Upper lobe of right lung (tissue), 1 donor: Measurements from ENCODE around the gene PRKAA1. TPM values are rescaled to one million over a fixed set of nuclear protein-coding genes. Genes with fewer than 3 reads are reported as not detected.
A peak's percentile ranks its signal among the peaks of the same experiment; 100 is the strongest.

Experiments used
- ATAC-seq: fragments of 200-7000 bp; cut with Tn5 transposase; one replicate; pipeline ENCODE4 v1.9.1; 2020; ENCODE audit warnings: mild to moderate bottlenecking, moderate library complexity
- DNase-seq: peaks from one replicate; pipeline ENCODE4 v3.0.0-alpha.2; 2020
- H3K27ac ChIP-seq: fragments of 200-600 bp; one replicate; pipeline ENCODE4 v1.8.0; 2022
- H3K27me3 ChIP-seq: fragments of 200-600 bp; one replicate; pipeline ENCODE4 v1.8.0; 2022; ENCODE audit warnings: mild to moderate bottlenecking
- H3K36me3 ChIP-seq: fragments of 200-600 bp; one replicate; pipeline ENCODE4 v1.8.0; 2022
- H3K4me1 ChIP-seq: fragments of 200-600 bp; one replicate; pipeline ENCODE4 v1.8.0; 2022
- H3K4me3 ChIP-seq: fragments of 200-600 bp; one replicate; pipeline ENCODE4 v1.8.0; 2022; ENCODE audit warnings: mild to moderate bottlenecking
- H3K9me3 ChIP-seq: fragments of 200-600 bp; one replicate; pipeline ENCODE4 v1.8.0; 2022
- intact Hi-C: fragments of 100-400 bp; cut with DNase I; formaldehyde crosslinking; loops from one replicate; pipeline ENCODE4 v1.11.0; 2022
- long read RNA-seq: library from polyadenylated mRNA; unstranded; transcript quantifications from one replicate; pipeline ENCODE4 v2.0.0, GENCODE V29; 2021
- total RNA-seq: library from RNA; stranded (reverse); fragmentation: NEBNext Ultra II Directional; extraction: Animal tissue kit (Norgen Biotek cat#: 25700); gene quantifications from one replicate; pipeline ENCODE4 v1.2.1, GENCODE V29; 2021
- TF ChIP-seq, protein P1 (sequence below): fragments of 200-600 bp; IDR thresholded peaks from one replicate; pipeline ENCODE4 v1.8.0; 2022; ENCODE audit warnings: antibody characterized with exemption
- donor health status: DM: no; HTN: yes; CAD: no; lungs with severe emphysema.

The PRKAA1 gene
- 83.0 TPM for total RNA-seq
- long read RNA-seq, full-length matches to known transcripts, result 46 of 69 reads
- long read RNA-seq, partial matches to known transcripts, result 14 of 69 reads
- long read RNA-seq, other reads (novel, unspliced or antisense), result 9 of 69 reads

GRCh38 chr5:40798012-40798800 is at the start of gene PRKAA1:
Gene PRKAA1 (minus strand): TSS chr5:40798374. CDS start chr5:40798189, 185 bp downstream.
- peak within 1 kb of the TSS; percentile 89 for H3K4me3 ChIP-seq
- peak; percentile 94 for DNase-seq

DNA sequence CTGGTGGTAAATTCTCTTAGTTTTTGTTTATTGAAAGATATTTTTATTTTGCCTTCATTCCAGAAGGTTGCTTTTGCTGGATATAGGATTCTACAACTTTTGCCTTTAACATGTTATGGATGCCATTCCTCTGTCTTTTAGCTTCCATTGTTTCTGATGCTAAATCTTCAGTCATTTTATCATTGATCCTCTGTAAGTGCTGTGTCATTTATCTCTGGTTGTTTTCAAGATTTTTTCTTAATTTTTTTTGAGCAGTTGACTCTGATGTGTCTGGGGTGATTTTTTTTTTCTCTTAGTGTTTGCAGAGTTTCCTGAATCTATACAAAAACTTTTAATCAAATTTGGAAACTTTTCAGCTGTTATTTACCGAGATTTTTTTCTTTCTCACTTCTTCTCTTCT is 49.4 kb upstream of the PRKAA1 start:
- Histone ChIP-seq H3K27ac (no peak overlapping the region), H3K4me1 (peaks cover 11% of the 10 kb centered on the region), H3K36me3 (peaks cover 30% of the 10 kb centered on the region), H3K27me3 (no peaks in the 10 kb centered on the region), H3K9me3 (no peaks in the 10 kb centered on the region), H3K4me3 (no peak overlapping the region)
- DNase-seq, result no peak
- TF ChIP-seq, protein P1, sequence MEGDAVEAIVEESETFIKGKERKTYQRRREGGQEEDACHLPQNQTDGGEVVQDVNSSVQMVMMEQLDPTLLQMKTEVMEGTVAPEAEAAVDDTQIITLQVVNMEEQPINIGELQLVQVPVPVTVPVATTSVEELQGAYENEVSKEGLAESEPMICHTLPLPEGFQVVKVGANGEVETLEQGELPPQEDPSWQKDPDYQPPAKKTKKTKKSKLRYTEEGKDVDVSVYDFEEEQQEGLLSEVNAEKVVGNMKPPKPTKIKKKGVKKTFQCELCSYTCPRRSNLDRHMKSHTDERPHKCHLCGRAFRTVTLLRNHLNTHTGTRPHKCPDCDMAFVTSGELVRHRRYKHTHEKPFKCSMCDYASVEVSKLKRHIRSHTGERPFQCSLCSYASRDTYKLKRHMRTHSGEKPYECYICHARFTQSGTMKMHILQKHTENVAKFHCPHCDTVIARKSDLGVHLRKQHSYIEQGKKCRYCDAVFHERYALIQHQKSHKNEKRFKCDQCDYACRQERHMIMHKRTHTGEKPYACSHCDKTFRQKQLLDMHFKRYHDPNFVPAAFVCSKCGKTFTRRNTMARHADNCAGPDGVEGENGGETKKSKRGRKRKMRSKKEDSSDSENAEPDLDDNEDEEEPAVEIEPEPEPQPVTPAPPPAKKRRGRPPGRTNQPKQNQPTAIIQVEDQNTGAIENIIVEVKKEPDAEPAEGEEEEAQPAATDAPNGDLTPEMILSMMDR, result no peak
- ATAC-seq, result no peak
- intact Hi-C loops, result no loop called here

More at GRCh38 chr5:40798012-40798800, at the start of gene PRKAA1:
- peak; percentile 98 for ATAC-seq
- peak within 1 kb of the TSS; percentile 91 for H3K27ac ChIP-seq
- TF ChIP-seq, protein P1, result peak; percentile 65
- H3K27me3 ChIP-seq, result no peaks in the 10 kb centered on the region
- H3K4me1 ChIP-seq, result peaks cover 19% of the 10 kb centered on the region
- no peaks in the 10 kb centered on the region for H3K9me3 ChIP-seq
- no peaks in the 10 kb centered on the region for H3K36me3 ChIP-seq
- intact Hi-C loops, result no loop called here

DNA sequence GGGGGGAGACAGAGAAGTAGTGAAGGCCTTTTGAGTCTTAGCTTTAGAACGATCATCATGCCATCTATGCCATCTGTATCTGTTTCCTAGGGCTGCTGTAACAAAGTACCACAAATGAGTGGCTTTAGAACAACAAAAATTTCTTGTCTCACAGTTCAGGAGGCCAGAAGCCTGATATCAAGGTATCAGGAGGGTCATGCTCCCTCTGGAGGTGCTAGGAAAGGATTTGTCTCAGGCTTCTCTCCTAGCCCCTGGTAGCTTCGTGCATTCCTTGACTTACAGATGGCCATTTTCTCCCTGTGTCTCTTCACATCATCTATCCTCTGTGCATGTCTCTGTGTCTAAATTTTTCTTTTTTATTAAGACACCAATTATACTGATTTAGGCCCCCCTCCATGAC is 48.2 kb upstream of the PRKAA1 start:
- intact Hi-C loops, result no loop called here
- Histone ChIP-seq H3K36me3 (peaks cover 20% of the 10 kb centered on the region), H3K27me3 (no peaks in the 10 kb centered on the region), H3K4me3 (no peak overlapping the region), H3K4me1 (peaks cover 13% of the 10 kb centered on the region), H3K9me3 (no peaks in the 10 kb centered on the region), H3K27ac (no peak overlapping the region)
- DNase-seq (no peak), ATAC-seq (no peak)
- TF ChIP-seq, protein P1, result no peak

GRCh38 chr5:40844565-40844964 is 46.4 kb upstream of the PRKAA1 start:
- Histone ChIP-seq H3K4me1 (peaks cover 16% of the 10 kb centered on the region), H3K9me3 (no peaks in the 10 kb centered on the region), H3K27me3 (no peaks in the 10 kb centered on the region), H3K36me3 (peaks cover 14% of the 10 kb centered on the region), H3K4me3 (no peak overlapping the region), H3K27ac (no peak overlapping the region)
- intact Hi-C loops, result no loop called here
- DNase-seq (no peak), ATAC-seq (no peak)
- TF ChIP-seq, protein P1, result no peak

DNA sequence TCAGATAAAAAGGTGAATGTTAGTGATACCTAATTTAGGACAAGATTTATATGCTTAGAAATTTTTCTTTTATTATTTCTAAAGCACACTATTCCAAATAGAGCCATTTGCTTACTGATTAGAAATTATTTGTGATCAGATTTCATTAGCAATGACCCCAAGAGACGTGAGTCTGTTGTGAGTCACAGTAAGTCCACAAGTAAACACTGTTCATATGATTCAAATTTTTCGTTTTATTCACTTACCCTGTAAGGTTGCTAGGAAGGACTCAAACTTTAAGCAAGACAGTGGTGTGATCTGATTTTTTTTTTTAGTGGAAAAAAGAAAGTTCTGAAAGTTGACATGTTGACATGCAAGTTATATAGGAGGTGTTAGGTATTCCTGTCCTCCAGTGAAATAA is 44.2 kb upstream of the PRKAA1 start:
- DNase-seq (no peak), ATAC-seq (no peak)
- Histone ChIP-seq H3K27ac (peak overlapping the region; percentile 93), H3K9me3 (no peaks in the 10 kb centered on the region), H3K4me3 (peak overlapping the region; percentile 57), H3K36me3 (no peaks in the 10 kb centered on the region), H3K27me3 (no peaks in the 10 kb centered on the region), H3K4me1 (peaks cover 16% of the 10 kb centered on the region)
- TF ChIP-seq, protein P1, result no peak
- intact Hi-C loops, result no loop called here
